Heart left ventricle (tissue), 16 donors: ENCODE results near the gene CX3CL1. TPM values are rescaled to one million over a fixed set of nuclear protein-coding genes. Genes with fewer than 3 reads are reported as not detected.

Source experiments
- ATAC-seq, 4 donors: fragments of 200-7000 bp; cut with Tn5 transposase; one replicate each; pipeline ENCODE4 v1.9.1; 2020 to 2022; ENCODE audit warnings: moderate library complexity in 4 of 4, mild to moderate bottlenecking in 3 of 4, moderate number of reproducible peaks in 1 of 4
- DNase-seq, 5 donors: peaks; one replicate each; pipeline ENCODE4 v3.0.0-alpha.2; 2020
- H3K27ac ChIP-seq, 12 donors: fragments of 200-600 bp; sonication (generic) in 4 of 12; one replicate each; pipeline versions ENCODE4 v1.5.0 to v1.8.0; 2016 to 2022; ENCODE audit warnings: mild to moderate bottlenecking in 2 of 12
- H3K27me3 ChIP-seq, 9 donors: fragments of 200-600 bp; sonication (generic) in 2 of 9; one replicate each; pipeline versions ENCODE4 v1.5.1 to v1.8.0; 2016 to 2022; ENCODE audit warnings: mild to moderate bottlenecking in 3 of 9
- H3K36me3 ChIP-seq, 9 donors: fragments of 200-600 bp; sonication (generic) in 2 of 9; one replicate each; pipeline versions ENCODE4 v1.5.0 to v1.8.0; 2018 to 2022; ENCODE audit warnings: mild to moderate bottlenecking in 2 of 9
- H3K4me1 ChIP-seq, 12 donors: fragments of 200-600 bp; sonication (generic) in 4 of 12; one replicate each; pipeline versions ENCODE4 v1.5.0 to v1.8.0; 2016 to 2022; ENCODE audit warnings: mild to moderate bottlenecking in 3 of 12
- H3K4me3 ChIP-seq, 12 donors: fragments of 200-600 bp; sonication (generic) in 4 of 12; one replicate each; pipeline versions ENCODE4 v1.5.0 to v1.8.0; 2017 to 2022; ENCODE audit warnings: mild to moderate bottlenecking in 9 of 12, moderate library complexity in 4 of 12
- H3K9me3 ChIP-seq, 12 donors: fragments of 200-600 bp; sonication (generic) in 4 of 12; one replicate each; pipeline versions ENCODE4 v1.5.0 to v1.8.0; 2016 to 2022; ENCODE audit warnings: mild to moderate bottlenecking in 1 of 12
- POLR2A ChIP-seq, 2 donors: fragments of 450-650 bp; IDR thresholded peaks; one replicate each; pipeline ENCODE4 v1.6.1; 2017; ENCODE audit warnings: antibody characterized with exemption in 2 of 2, mild to moderate bottlenecking in 2 of 2, moderate library complexity in 2 of 2
- WGBS, 4 donors: extraction: QIAGEN DNeasy Blood & Tissue Kit in 2 of 4; methylation state at CpG; one replicate each; pipeline versions ENCODE4 v1.1.5 to v1.1.7; 2013 to 2018; 5-methylcytosine and 5-hydroxymethylcytosine counted together
- intact Hi-C, 10 donors: fragments of 100-400 bp; cut with DNase I; formaldehyde crosslinking; loops; one replicate each; pipeline versions ENCODE4 v1.11.1 to v1.14.2; 2022
- polyA plus RNA-seq, 2 donors: library from polyadenylated mRNA; stranded (reverse); fragments of 200-250 nt; gene quantifications; one replicate each; pipeline ENCODE4 v1.2.3, GENCODE V29; 2013
- total RNA-seq, 9 donors: library from RNA; depleted of rRNA in 2 of 9; stranded (reverse); fragments of >200 nt in 2 of 9; fragmentation: NEBNext Ultra II Directional in 3 of 9; extraction: Animal tissue kit (Norgen Biotek cat#: 25700) in 3 of 9; gene quantifications; one replicate each; pipeline versions ENCODE4 v1.1.0 to v1.2.4, GENCODE V29; 2016 to 2023
- TF ChIP-seq, protein P1 (sequence below), 12 donors: fragments of 200-600 bp; sonication (generic) in 4 of 12; IDR thresholded peaks; one replicate each; pipeline versions ENCODE4 v1.5.0 to v1.8.0; 2018 to 2022; ENCODE audit warnings: antibody characterized with exemption in 12 of 12, mild to moderate bottlenecking in 5 of 12
- donor health status: ischemic (EF 13 %, LVEDD 7.1; RV severe dilation, severe dysfunction).
- donor health status: healthy with polysubstance abuse.
- donor health status: DM: no; HTN: yes; CAD: no.
- donor health status: DM: no; HTN: no; CAD: no.
- donor health status: ischemic (EF 25% LVEDD 6.9; RV normal size, moderate dysfunction).
- donor health status: ischemic (EF 25% LVEDD 5.7; RV mildly dilated, moderate dysfunction).
- donor health status: healthy.
- donor health status: DM: yes; HTN: yes; CAD: no.
- donor health status: ischemic (EF 35%, LVEDD 5.7; RV mildly dilated, moderate dysfunction).
- donor health status: nonischemic (EF 11% LVEDD 7.7; RV severe dilation, severe dysfunction).
- donor health status: DM: yes; HTN: yes; CAD: no.
- donor health status: PGD.
- donor health status: ischemic (EF 29% LVEDD 5.4; RV normal size, mild dysfunction).
- donor health status: nonischemic (EF 23%, LVEDD 6.1; RV moderate dilation, normal function).

Gene CX3CL1
- total and polyA plus RNA-seq, 11 donors, result 8.3 to 59.5 (median 15.4) TPM

DNA sequence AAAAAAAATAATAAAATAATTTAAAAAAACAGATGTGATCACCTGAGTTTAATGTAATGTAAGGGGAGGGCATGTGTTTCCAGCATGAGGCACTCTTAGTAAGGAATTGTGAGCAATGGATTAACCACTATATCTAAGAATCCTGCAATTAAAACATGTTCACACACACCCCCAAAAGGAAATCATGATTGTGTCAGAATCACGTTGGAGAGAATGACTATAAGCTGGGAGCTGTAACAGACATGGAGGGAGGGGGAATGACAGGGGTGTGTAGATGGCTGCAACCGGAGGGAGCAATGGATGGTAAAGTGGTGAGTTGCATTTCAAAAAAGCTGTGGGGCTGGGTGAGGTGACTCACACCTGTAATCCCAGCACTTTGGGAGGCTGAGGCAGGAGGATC lies 27.3 kb upstream of the CX3CL1 start:
- ATAC-seq (no peak), DNase-seq (no peak)
- WGBS, 4 donors, result 63 to 66% (median 65%) methylated on average over 2 of the region's 2 CpGs
- Histone ChIP-seq H3K4me3 (no peak overlapping the region), H3K9me3 (peaks cover 0 to 6% (median 0%) of the 10 kb centered on the region in 12 donors), H3K36me3 (no peaks in the 10 kb centered on the region), H3K4me1 (peaks cover 0 to 29% (median 0%) of the 10 kb centered on the region in 12 donors), H3K27ac (no peak overlapping the region), H3K27me3 (peaks cover 0 to 5% (median 0%) of the 10 kb centered on the region in 9 donors)
- no peak for TF ChIP-seq POLR2A (IDR thresholded peaks at IDR 0.05)
- TF ChIP-seq, protein P1, sequence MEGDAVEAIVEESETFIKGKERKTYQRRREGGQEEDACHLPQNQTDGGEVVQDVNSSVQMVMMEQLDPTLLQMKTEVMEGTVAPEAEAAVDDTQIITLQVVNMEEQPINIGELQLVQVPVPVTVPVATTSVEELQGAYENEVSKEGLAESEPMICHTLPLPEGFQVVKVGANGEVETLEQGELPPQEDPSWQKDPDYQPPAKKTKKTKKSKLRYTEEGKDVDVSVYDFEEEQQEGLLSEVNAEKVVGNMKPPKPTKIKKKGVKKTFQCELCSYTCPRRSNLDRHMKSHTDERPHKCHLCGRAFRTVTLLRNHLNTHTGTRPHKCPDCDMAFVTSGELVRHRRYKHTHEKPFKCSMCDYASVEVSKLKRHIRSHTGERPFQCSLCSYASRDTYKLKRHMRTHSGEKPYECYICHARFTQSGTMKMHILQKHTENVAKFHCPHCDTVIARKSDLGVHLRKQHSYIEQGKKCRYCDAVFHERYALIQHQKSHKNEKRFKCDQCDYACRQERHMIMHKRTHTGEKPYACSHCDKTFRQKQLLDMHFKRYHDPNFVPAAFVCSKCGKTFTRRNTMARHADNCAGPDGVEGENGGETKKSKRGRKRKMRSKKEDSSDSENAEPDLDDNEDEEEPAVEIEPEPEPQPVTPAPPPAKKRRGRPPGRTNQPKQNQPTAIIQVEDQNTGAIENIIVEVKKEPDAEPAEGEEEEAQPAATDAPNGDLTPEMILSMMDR (IDR thresholded peaks at IDR 0.05), result no peak
- intact Hi-C loops, result no loop called here

DNA sequence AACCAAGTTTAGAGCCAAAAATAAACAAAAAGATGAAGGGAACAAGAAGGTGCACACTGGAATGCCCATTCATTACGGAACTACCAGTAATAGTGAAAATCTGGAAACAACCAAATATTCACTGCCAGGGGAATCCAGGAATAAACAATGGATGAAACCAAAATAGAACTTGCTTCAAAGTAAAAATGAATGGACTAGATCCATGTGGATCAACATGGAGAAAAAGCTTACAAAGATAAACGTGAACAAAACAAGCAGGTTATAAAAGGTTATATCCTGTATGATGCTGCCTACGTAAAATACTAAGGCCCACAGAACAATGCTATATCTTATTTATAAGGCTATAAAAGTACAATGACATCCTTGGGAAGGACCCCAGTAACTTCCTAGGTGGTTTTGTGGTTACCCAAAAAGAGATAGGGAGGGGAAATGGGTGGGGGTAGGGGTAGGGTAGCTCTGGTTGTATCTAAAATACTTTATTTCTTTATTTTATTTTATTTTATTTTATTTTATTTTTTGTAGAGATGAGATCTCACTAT lies 26.6 kb upstream of the CX3CL1 start:
- H3K9me3 ChIP-seq, result peaks cover 0 to 6% (median 0%) of the 10 kb centered on the region in 12 donors
- intact Hi-C loops, result no loop called here
- H3K4me3 ChIP-seq, result no peak overlapping the region
- H3K4me1 ChIP-seq, result peaks cover 0 to 22% (median 0%) of the 10 kb centered on the region in 12 donors
- DNase-seq (no peak), ATAC-seq (no peak)
- H3K36me3 ChIP-seq, result no peaks in the 10 kb centered on the region
- TF ChIP-seq, protein P1 (IDR thresholded peaks at IDR 0.05), result no peak
- no peak for TF ChIP-seq POLR2A (IDR thresholded peaks at IDR 0.05)
- H3K27ac ChIP-seq, result no peak overlapping the region
- H3K27me3 ChIP-seq, result peaks cover 0 to 5% (median 0%) of the 10 kb centered on the region in 9 donors
- WGBS, 4 donors, result 60 to 70% (median 62%) methylated on average over 3 of the region's 3 CpGs

DNA sequence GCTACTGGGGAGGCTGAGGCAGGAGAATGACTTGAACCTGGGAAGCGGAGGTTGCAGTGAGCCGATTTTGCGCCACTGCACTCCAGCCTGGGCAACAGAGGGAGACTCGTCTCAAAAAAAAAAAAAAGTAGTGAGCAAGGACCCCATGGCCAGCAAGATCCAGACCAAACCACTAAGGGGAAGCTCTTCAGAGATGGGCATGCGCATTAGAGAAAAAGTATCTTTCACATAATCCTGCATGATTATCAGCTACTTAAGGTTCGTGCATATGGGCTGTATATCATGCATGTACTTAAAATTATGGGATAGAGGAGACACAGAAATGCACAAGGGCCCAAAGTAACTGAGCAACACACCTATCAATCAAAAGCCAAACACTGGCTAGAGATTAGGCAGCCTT lies 24.4 kb upstream of the CX3CL1 start:
- ATAC-seq, result no peak

DNA sequence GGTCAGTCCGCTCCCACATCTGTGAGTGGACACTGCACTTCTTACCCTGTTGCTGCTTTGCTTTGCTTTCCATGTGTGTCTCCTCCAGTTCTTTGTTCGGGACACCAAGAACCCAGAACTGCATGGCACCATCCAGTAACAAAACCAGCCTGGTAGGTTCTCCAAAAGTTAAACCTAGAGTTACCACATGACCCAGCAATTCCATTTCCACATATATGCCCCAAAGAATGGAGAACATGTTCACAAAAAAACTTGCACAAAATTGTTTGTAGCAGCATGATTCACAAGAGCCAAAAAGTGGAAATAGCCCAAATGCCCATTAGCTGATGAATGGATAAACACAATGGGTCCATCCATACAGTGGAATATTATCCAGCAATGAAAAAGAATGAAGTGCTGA lies 24.0 kb upstream of the CX3CL1 start:
- 90 to 93% (median 91%) methylated on average over 2 of the region's 2 CpGs for WGBS, 4 donors
- Histone ChIP-seq H3K4me3 (no peak overlapping the region), H3K4me1 (peaks cover 0 to 13% (median 0%) of the 10 kb centered on the region in 12 donors), H3K27me3 (peaks cover 0 to 5% (median 0%) of the 10 kb centered on the region in 9 donors), H3K9me3 (peaks cover 0 to 6% (median 0%) of the 10 kb centered on the region in 12 donors), H3K27ac (no peak overlapping the region), H3K36me3 (no peaks in the 10 kb centered on the region)
- DNase-seq (no peak), ATAC-seq (no peak)
- TF ChIP-seq, protein P1 (IDR thresholded peaks at IDR 0.05), result no peak
- no peak for TF ChIP-seq POLR2A (IDR thresholded peaks at IDR 0.05)
- intact Hi-C loops, result no loop called here

More for the DNA sequence above, 24.4 kb upstream of the CX3CL1 start:
- Histone ChIP-seq H3K9me3 (peaks cover 0 to 6% (median 0%) of the 10 kb centered on the region in 12 donors), H3K27ac (no peak overlapping the region), H3K36me3 (no peaks in the 10 kb centered on the region), H3K27me3 (peaks cover 0 to 5% (median 0%) of the 10 kb centered on the region in 9 donors), H3K4me1 (peaks cover 0 to 13% (median 0%) of the 10 kb centered on the region in 12 donors), H3K4me3 (no peak overlapping the region)
- DNase-seq, result no peak
- intact Hi-C loops, result no loop called here
- no peak for TF ChIP-seq POLR2A (IDR thresholded peaks at IDR 0.05)
- TF ChIP-seq, protein P1 (IDR thresholded peaks at IDR 0.05), result no peak
- 80 to 92% (median 87%) methylated on average over 6 of the region's 6 CpGs for WGBS, 4 donors
